ENCODE results near the gene CEMIP.

GRCh38 chr15:80837006-80837405 lies 57.8 kb downstream of the CEMIP start:
- TF ChIP-seq ELF4 (IDR thresholded peaks at IDR 0.05) (no peak), TARDBP (IDR thresholded peaks at IDR 0.05) (no peak)
- TF ChIP-seq, protein P1, sequence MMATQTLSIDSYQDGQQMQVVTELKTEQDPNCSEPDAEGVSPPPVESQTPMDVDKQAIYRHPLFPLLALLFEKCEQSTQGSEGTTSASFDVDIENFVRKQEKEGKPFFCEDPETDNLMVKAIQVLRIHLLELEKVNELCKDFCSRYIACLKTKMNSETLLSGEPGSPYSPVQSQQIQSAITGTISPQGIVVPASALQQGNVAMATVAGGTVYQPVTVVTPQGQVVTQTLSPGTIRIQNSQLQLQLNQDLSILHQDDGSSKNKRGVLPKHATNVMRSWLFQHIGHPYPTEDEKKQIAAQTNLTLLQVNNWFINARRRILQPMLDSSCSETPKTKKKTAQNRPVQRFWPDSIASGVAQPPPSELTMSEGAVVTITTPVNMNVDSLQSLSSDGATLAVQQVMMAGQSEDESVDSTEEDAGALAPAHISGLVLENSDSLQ (IDR thresholded peaks at IDR 0.05), result no peak
